GM12878 (cell line): ENCODE data around the gene GHITM. TPM values are rescaled to one million over a fixed set of nuclear protein-coding genes. Genes with fewer than 3 reads are reported as not detected.

ENCODE experiments used
- ATAC-seq: fragments of 200-7000 bp; cut with Tn5 transposase; 3 replicates; pipeline ENCODE4 v1.9.1; 2020; ENCODE audit warnings: mild to moderate bottlenecking, moderate library complexity
- BruUV-seq: library from RNA; stranded (reverse); fragments of 400-500 nt; replicated peaks from 2 replicates; lab custom pipeline; 2021; lab: Mats Ljungman, UMichigan
- CTCF ChIA-PET: fragments of 300-600 bp; sonication (Branson Sonifier 250); formaldehyde crosslinking; extraction: SDS; loops from one replicate; lab custom pipeline; 2021; ENCODE audit warnings: inconsistent platforms; lab: Yijun Ruan, JAX
- POLR2A ChIA-PET: fragments of 350-600 bp; formaldehyde crosslinking; extraction: SDS; loops from one replicate; lab custom pipeline; 2021; ENCODE audit warnings: inconsistent platforms; lab: Charles Lee
- RAD21 ChIA-PET: fragments of 300-600 bp; sonication (Branson Sonifier 250); formaldehyde crosslinking; loops from one replicate; lab custom pipeline; 2023; ENCODE audit warnings: antibody characterized with exemption; ENCODE audit not compliant: unreplicated experiment; lab: Charles Lee
- SMC1A ChIA-PET: fragments of 300-600 bp; sonication (Branson Sonifier 250); formaldehyde crosslinking; loops from one replicate; lab custom pipeline; 2023; ENCODE audit not compliant: unreplicated experiment, uncharacterized antibody; lab: Charles Lee
- DNase-seq: peaks from one replicate; pipeline ENCODE4 v3.0.0-alpha.2; 2011; ENCODE audit warnings: low read depth, low spot score
- FAIRE-seq: peaks from 3 replicates; lab custom pipeline; 2011; peaks lifted over from hg19 to GRCh38; lab: Jason Lieb, UNC
- H2AFZ ChIP-seq: 2 replicates; pipeline ENCODE4 v1.6.0; 2011; ENCODE audit warnings: low read depth, low read length, control low read depth; ENCODE audit not compliant: control insufficient read depth
- H3K27ac ChIP-seq: 2 replicates; pipeline ENCODE4 v1.5.1; 2011; ENCODE audit warnings: control low read depth; ENCODE audit not compliant: control insufficient read depth, insufficient read depth
- H3K27me3 ChIP-seq, 2 experiments: replicated peaks in 1 of 2; 2 replicates each; pipeline versions ENCODE4 v1.6.0 to v1.6.1; 2011; ENCODE audit warnings: low read length in 1 of 2; ENCODE audit not compliant: control insufficient read depth in 2 of 2, insufficient read depth in 2 of 2
- H3K36me3 ChIP-seq, 2 experiments: 2 replicates each; pipeline ENCODE4 v1.5.1; 2011; ENCODE audit warnings: low read length in 1 of 2; ENCODE audit not compliant: control insufficient read depth in 2 of 2, insufficient read depth in 2 of 2
- H3K4me1 ChIP-seq: 2 replicates; pipeline ENCODE4 v1.6.1; 2011; ENCODE audit warnings: mild to moderate bottlenecking, low read length, moderate library complexity, mixed read lengths; ENCODE audit not compliant: control insufficient read depth, insufficient read depth
- H3K4me2 ChIP-seq: 2 replicates; pipeline ENCODE4 v1.6.0; 2011; ENCODE audit warnings: control low read depth; ENCODE audit not compliant: control insufficient read depth, insufficient read depth
- H3K4me3 ChIP-seq: fragments of 200-600 bp; sonication (generic); 2 replicates; pipeline ENCODE4 v1.5.1; 2016
- H3K79me2 ChIP-seq: 2 replicates; pipeline ENCODE4 v1.6.0; 2011; ENCODE audit warnings: low read length; ENCODE audit not compliant: control insufficient read depth, insufficient read depth
- H3K9ac ChIP-seq: 2 replicates; pipeline ENCODE4 v1.8.0; 2011; ENCODE audit warnings: low read length, control low read depth, mixed read lengths; ENCODE audit not compliant: control insufficient read depth, insufficient read depth
- H3K9me3 ChIP-seq: replicated peaks from 3 replicates; pipeline ENCODE4 v1.5.1; 2011; ENCODE audit warnings: mild to moderate bottlenecking, low read length; ENCODE audit not compliant: control insufficient read depth, insufficient read depth
- H4K20me1 ChIP-seq: 2 replicates; pipeline ENCODE4 v1.6.0; 2011; ENCODE audit not compliant: control insufficient read depth, insufficient read depth
- ASH2L ChIP-seq: fragments of 300-600, 200-600 bp; sonication (generic); IDR thresholded peaks from 2 replicates; pipeline ENCODE4 v1.6.1; 2017; ENCODE audit warnings: low read depth, mild to moderate bottlenecking, borderline replicate concordance
- BHLHE40 ChIP-seq, 2 experiments: fragments of 450-650 bp in 1 of 2; IDR thresholded peaks; 2 replicates each; pipeline ENCODE4 v1.6.1; 2011 to 2017; ENCODE audit warnings: low read depth in 2 of 2, borderline replicate concordance in 1 of 2, improper control_type of control experiment in 1 of 2, low read length in 1 of 2, mild to moderate bottlenecking in 1 of 2
- CEBPB ChIP-seq, 2 experiments: fragments of 150-350 bp in 1 of 2; IDR thresholded peaks; 2 replicates each; pipeline ENCODE4 v1.6.1; 2012 to 2014; ENCODE audit warnings: low read depth in 2 of 2, low read length in 2 of 2, borderline replicate concordance in 1 of 2, inconsistent platforms in 1 of 2
- DPF2 ChIP-seq: fragments of 450-650 bp; IDR thresholded peaks from 2 replicates; pipeline ENCODE4 v1.6.1; 2017; ENCODE audit warnings: mild to moderate bottlenecking
- EP300 ChIP-seq, 2 experiments: fragments of 150-350 bp in 1 of 2; IDR thresholded peaks; 2 replicates each; pipeline ENCODE4 v1.6.1; 2011 to 2012; ENCODE audit warnings: low read depth in 2 of 2, low read length in 2 of 2, borderline replicate concordance in 1 of 2, improper control_type of control experiment in 1 of 2, inconsistent platforms in 1 of 2; ENCODE audit not compliant: control insufficient read depth in 1 of 2
- KDM1A ChIP-seq: fragments of 200-600 bp; sonication (generic); IDR thresholded peaks from 2 replicates; pipeline ENCODE4 v1.6.1; 2016; ENCODE audit warnings: borderline replicate concordance
- MAX ChIP-seq: IDR thresholded peaks from 2 replicates; pipeline ENCODE4 v1.6.1; 2012; ENCODE audit warnings: low read depth, low read length, improper control_type of control experiment
- MXI1 ChIP-seq: fragments of 150-350 bp; IDR thresholded peaks from 2 replicates; pipeline ENCODE4 v1.6.1; 2011; ENCODE audit warnings: low read depth, mild to moderate bottlenecking, inconsistent platforms, low read length, improper control_type of control experiment
- NBN ChIP-seq: fragments of 450-650 bp; IDR thresholded peaks from 2 replicates; pipeline ENCODE4 v1.6.1; 2016
- NKRF ChIP-seq: fragments of 450-650 bp; conservative IDR thresholded peaks from 2 replicates; pipeline ENCODE4 v1.6.1; 2017; ENCODE audit warnings: mild to moderate bottlenecking, moderate library complexity
- NR2C1 ChIP-seq: fragments of 450-650 bp; IDR thresholded peaks from 2 replicates; pipeline ENCODE4 v1.6.1; 2017; ENCODE audit warnings: antibody characterized with exemption, mild to moderate bottlenecking, moderate library complexity
- NR2C2 ChIP-seq: IDR thresholded peaks from 2 replicates; pipeline ENCODE4 v1.6.1; 2011; ENCODE audit warnings: borderline replicate concordance, low read depth; ENCODE audit not compliant: control insufficient read depth, insufficient read length
- SIX5 ChIP-seq: IDR thresholded peaks from 2 replicates; pipeline ENCODE4 v1.6.1; 2011; ENCODE audit warnings: mild to moderate bottlenecking, low read depth, low read length, moderate library complexity; ENCODE audit not compliant: severe bottlenecking
- SPI1 ChIP-seq: IDR thresholded peaks from 2 replicates; pipeline ENCODE4 v1.6.1; 2011; ENCODE audit warnings: low read depth, mild to moderate bottlenecking, low read length, moderate library complexity, borderline replicate concordance; ENCODE audit not compliant: insufficient read depth
- YBX1 ChIP-seq: fragments of 450-650 bp; IDR thresholded peaks from 2 replicates; pipeline ENCODE4 v1.6.1; 2016; ENCODE audit warnings: antibody characterized with exemption
- ZNF217 ChIP-seq: fragments of 450-650 bp; IDR thresholded peaks from 2 replicates; pipeline ENCODE4 v1.6.1; 2017; ENCODE audit warnings: antibody characterized with exemption, mild to moderate bottlenecking
- ZNF384 ChIP-seq: IDR thresholded peaks from 2 replicates; pipeline ENCODE4 v1.6.1; 2012; ENCODE audit warnings: low read depth, mild to moderate bottlenecking, low read length, improper control_type of control experiment, borderline replicate concordance
- ZNF687 ChIP-seq: fragments of 450-650 bp; IDR thresholded peaks from 2 replicates; pipeline ENCODE4 v1.6.1; 2017; ENCODE audit warnings: mild to moderate bottlenecking, moderate library complexity
- ZSCAN29 ChIP-seq: fragments of 450-650 bp; IDR thresholded peaks from 2 replicates; pipeline ENCODE4 v1.6.1; 2017; ENCODE audit warnings: mild to moderate bottlenecking, moderate library complexity
- WGBS: methylation state at CpG from one replicate; pipeline ENCODE4 v1.1.6; 2016; ENCODE audit warnings: low lambda C conversion rate; ENCODE audit not compliant: insufficient replicate concordance, insufficient coverage; ENCODE audit errors: missing lambda C conversion rate; 5-methylcytosine and 5-hydroxymethylcytosine counted together
- in situ Hi-C: fragments of 300-500 bp; cut with MboI; formaldehyde crosslinking; loops from 9 replicates; pipeline ENCODE4 v1.14.3; 2018; ENCODE audit warnings: mixed read lengths
- intact Hi-C: fragments of 100-400 bp; cut with micrococcal nuclease; formaldehyde crosslinking; loops from one replicate; pipeline ENCODE4 v1.14.2; 2022; ENCODE audit not compliant: unreplicated experiment
- polyA plus RNA-seq, 11 experiments: library from polyadenylated mRNA; depleted of rRNA in 4 of 11; unstranded in 6 of 11; stranded (reverse) in 5 of 11; fragments of >200 nt; fragmentation: Nextera tagmentation in 4 of 11; fragmentation: Illumina TruSeq in 1 of 11; extraction: Ambion mirVana in 4 of 11; extraction: Trizol in 1 of 11; gene quantifications; 1 replicate in 1 of 11; 2 replicates in 10 of 11; pipeline versions ENCODE4 v1.2.1 to v1.2.3, GENCODE V29; 2011 to 2016; ENCODE audit warnings: inconsistent platforms in 2 of 11, missing spikeins in 2 of 11, low read depth in 1 of 11
- total RNA-seq, 4 experiments: library from RNA; depleted of rRNA in 3 of 4; stranded (reverse); fragments of >200 nt in 3 of 4; fragmentation: Illumina TruSeq in 1 of 4; extraction: Trizol in 1 of 4; gene quantifications; 2 replicates each; pipeline versions ENCODE4 v1.2.1 to v1.2.3, GENCODE V29; 2013 to 2021

The GHITM gene
- total and polyA plus RNA-seq, 10 of the 15 experiments (the other 5 are each of a cell fraction or from before 2014, with no cell fraction given), result 120 to 501 (median 209) TPM

DNA sequence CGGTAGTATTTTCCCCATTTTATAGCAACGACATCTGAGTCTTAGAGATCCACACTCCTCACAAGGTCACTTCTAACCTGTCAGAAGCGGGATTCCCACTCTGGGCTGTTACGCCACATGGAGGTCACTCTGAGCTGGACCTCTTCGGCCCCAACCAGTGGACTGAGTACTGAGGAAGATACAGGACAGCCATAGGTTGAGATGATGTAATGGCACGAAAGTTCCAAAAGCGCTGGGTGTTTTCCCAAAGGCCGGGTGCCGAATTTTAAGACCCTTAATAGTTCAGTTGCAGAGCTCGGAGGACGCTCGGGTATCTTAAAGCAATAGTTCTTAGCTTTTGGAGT, 699 bp downstream of the GHITM start:
- Histone ChIP-seq H3K27me3 (no peaks in the 10 kb centered on the region), H4K20me1 (no peaks in the 10 kb centered on the region), H3K4me2 (peak overlapping the region; percentile 84; the same call in 1 of the 2 replicates), H3K9ac (peak overlapping the region; percentile 86), H2AFZ (no peak overlapping the region), H3K36me3 (peaks cover 0 to 8% of the 10 kb centered on the region in 2 experiments; a peak in 3 of 4 replicates), H3K4me1 (no peaks in the 10 kb centered on the region), H3K9me3 (no peaks in the 10 kb centered on the region), H3K4me3 (peak overlapping the region; percentile 84), H3K79me2 (peaks cover 24% of the 10 kb centered on the region), H3K27ac (peak overlapping the region; percentile 88)
- ChIA-PET POLR2A (interaction anchor here (1.4 to 1.7 kb wide), 2 partner anchors 27 to 29 kb away, joined by 3 to 5 read pairs; no protein-coding TSS in a partner anchor), CTCF (interaction anchor here (1.5 to 5.7 kb wide), 4 partner anchors 8 to 74 kb away, joined by 4 to 53 read pairs (median 22); no protein-coding TSS in a partner anchor), SMC1A (interaction anchor here (1.1 to 4.7 kb wide), 5 partner anchors 8 to 29 kb away, joined by 3 to 34 read pairs (median 4); no protein-coding TSS in a partner anchor), RAD21 (interaction anchor here (2.0 to 2.9 kb wide), 2 partner anchors 8 to 65 kb away, joined by 8 to 18 read pairs; no protein-coding TSS in a partner anchor)
- DNase-seq (no peak), FAIRE-seq (no peak), ATAC-seq (peak; percentile 30)
- 0% methylated on average over 10 of the region's 12 CpGs for WGBS
- BruUV-seq, result TSS peak; percentile 61
- intact Hi-C loops, result no loop called here
- in situ Hi-C loops, result loop anchor here (5.0 to 10.0 kb wide), 2 partner anchors 65 to 187 kb away; partner anchors contain the start of gene CCSER2
- TF ChIP-seq EP300 (IDR thresholded peaks at IDR 0.05; ENCODE audit: borderline replicate concordance in 1 of 2, control insufficient read depth in 1 of 2, low read depth in 2 of 2, low read length in 2 of 2), result no peak
- TF ChIP-seq ZSCAN29, result no peak
- no peak for TF ChIP-seq MXI1
- TF ChIP-seq NR2C1, result no peak
- no peak for TF ChIP-seq CEBPB (IDR thresholded peaks at IDR 0.05; ENCODE audit: borderline replicate concordance in 1 of 2, low read depth in 2 of 2, low read length in 2 of 2)
- no peak for TF ChIP-seq SPI1
- TF ChIP-seq KDM1A, result no peak
- no peak for TF ChIP-seq NKRF
- TF ChIP-seq NR2C2, result no peak
- no peak for TF ChIP-seq ZNF217
- no peak for TF ChIP-seq ZNF687
- TF ChIP-seq BHLHE40 (IDR thresholded peaks at IDR 0.05; ENCODE audit: borderline replicate concordance in 1 of 2, low read depth in 2 of 2, low read length in 1 of 2), result no peak
- no peak for TF ChIP-seq ASH2L
- TF ChIP-seq MAX, result no peak
- TF ChIP-seq SIX5, result no peak
- TF ChIP-seq ZNF384, result no peak
- TF ChIP-seq YBX1, result no peak
- TF ChIP-seq NBN, result no peak
- no peak for TF ChIP-seq DPF2
